IMR-90 (cell line): ENCODE data around the gene KIF15. TPM values are rescaled to one million over a fixed set of nuclear protein-coding genes. Genes with fewer than 3 reads are reported as not detected.

Experiments
- ATAC-seq: fragments of 200-7000 bp; cut with Tn5 transposase; 2 replicates; pipeline ENCODE4 v1.9.1; 2020; ENCODE audit warnings: low read depth, mild to moderate bottlenecking, moderate library complexity
- BruUV-seq: library from RNA; stranded (reverse); fragments of 400-500 nt; replicated peaks from 2 replicates; lab custom pipeline; 2021; lab: Mats Ljungman, UMichigan
- CTCF ChIA-PET: fragments of 300-600 bp; formaldehyde crosslinking; extraction: SDS; loops from one replicate; lab custom pipeline; 2021; ENCODE audit warnings: antibody characterized with exemption; lab: Yijun Ruan, JAX
- POLR2A ChIA-PET: fragments of 300-600 bp; sonication (Branson Sonifier 250); formaldehyde crosslinking; loops from one replicate; lab custom pipeline; 2022; ENCODE audit warnings: antibody characterized with exemption; ENCODE audit not compliant: unreplicated experiment; lab: Charles Lee
- DNase-seq: peaks from one replicate; pipeline ENCODE4 v3.0.0; 2013
- H2AFZ ChIP-seq: replicated peaks from 2 replicates; pipeline ENCODE3; 2013; ENCODE audit warnings: low read length, mild to moderate bottlenecking; ENCODE audit not compliant: poor library complexity
- H2AK5ac ChIP-seq: 2 replicates; pipeline ENCODE4 v1.6.1; 2013; ENCODE audit warnings: low read depth, low read length, inconsistent platforms
- H2AK9ac ChIP-seq: replicated peaks from 2 replicates; pipeline ENCODE3; 2013; ENCODE audit warnings: mild to moderate bottlenecking, low read depth, low read length, moderate library complexity; ENCODE audit not compliant: poor library complexity
- H2BK120ac ChIP-seq: 2 replicates; pipeline ENCODE4 v1.6.1; 2013; ENCODE audit warnings: low read depth, low read length, inconsistent platforms
- H2BK15ac ChIP-seq: 3 replicates; pipeline ENCODE4 v1.6.1; 2013; ENCODE audit warnings: low read depth, low read length, inconsistent platforms
- H2BK20ac ChIP-seq: 2 replicates; pipeline ENCODE4 v1.6.1; 2013; ENCODE audit warnings: low read depth, mild to moderate bottlenecking, inconsistent platforms, low read length, moderate library complexity
- H2BK5ac ChIP-seq: 2 replicates; pipeline ENCODE4 v1.6.1; 2013; ENCODE audit warnings: mild to moderate bottlenecking, low read depth, low read length, inconsistent platforms; ENCODE audit not compliant: poor library complexity, severe bottlenecking
- H3K14ac ChIP-seq: replicated peaks from 2 replicates; pipeline ENCODE4 v1.6.1; 2013; ENCODE audit warnings: low read depth, low read length, inconsistent platforms
- H3K18ac ChIP-seq: 2 replicates; pipeline ENCODE4 v1.6.1; 2013; ENCODE audit warnings: low read depth, low read length, control low read depth
- H3K23ac ChIP-seq: 2 replicates; pipeline ENCODE4 v1.6.1; 2013; ENCODE audit warnings: low read depth, low read length, inconsistent platforms
- H3K27ac ChIP-seq: 2 replicates; pipeline ENCODE4 v1.5.1; 2013; ENCODE audit warnings: mild to moderate bottlenecking, control low read depth, low read length; ENCODE audit not compliant: insufficient read depth
- H3K27me3 ChIP-seq: 2 replicates; pipeline ENCODE4 v1.6.1; 2013; ENCODE audit warnings: low read length; ENCODE audit not compliant: control insufficient read depth, insufficient read depth
- H3K36me3 ChIP-seq: 2 replicates; pipeline ENCODE4 v1.6.1; 2013; ENCODE audit warnings: low read length, mixed read lengths; ENCODE audit not compliant: control insufficient read depth, insufficient read depth
- H3K4ac ChIP-seq: 2 replicates; pipeline ENCODE4 v1.6.1; 2013; ENCODE audit warnings: low read depth, low read length, inconsistent platforms
- H3K4me1 ChIP-seq: 2 replicates; pipeline ENCODE4 v1.6.1; 2013; ENCODE audit warnings: low read length, mixed read lengths; ENCODE audit not compliant: control insufficient read depth, insufficient read depth
- H3K4me2 ChIP-seq: 2 replicates; pipeline ENCODE4 v1.6.1; 2013; ENCODE audit warnings: low read depth, mild to moderate bottlenecking, control low read depth, low read length, moderate library complexity
- H3K4me3 ChIP-seq: 2 replicates; pipeline ENCODE4 v1.5.1; 2013; ENCODE audit warnings: low read depth, mild to moderate bottlenecking, control low read depth, low read length, moderate library complexity; ENCODE audit not compliant: insufficient read depth
- H3K56ac ChIP-seq: 2 replicates; pipeline ENCODE4 v1.6.1; 2013; ENCODE audit warnings: low read length, inconsistent platforms; ENCODE audit not compliant: insufficient read depth; ENCODE audit errors: extremely low read depth
- H3K79me1 ChIP-seq, 2 experiments: 2 replicates each; pipeline ENCODE4 v1.6.1; 2013; ENCODE audit warnings: low read length in 2 of 2, inconsistent platforms in 1 of 2, low read depth in 1 of 2
- H3K9ac ChIP-seq: 2 replicates; pipeline ENCODE4 v1.6.1; 2013; ENCODE audit warnings: low read depth, low read length, control low read depth
- H3K9me1 ChIP-seq: 2 replicates; pipeline ENCODE4 v1.6.1; 2013; ENCODE audit warnings: low read length, inconsistent platforms; ENCODE audit not compliant: insufficient read depth
- H3K9me3 ChIP-seq: 2 replicates; pipeline ENCODE4 v1.6.1; 2013; ENCODE audit warnings: low read length; ENCODE audit not compliant: control insufficient read depth, insufficient read depth
- H4K20me1 ChIP-seq: 2 replicates; pipeline ENCODE4 v1.6.1; 2013; ENCODE audit warnings: low read length, inconsistent platforms; ENCODE audit not compliant: insufficient read depth
- H4K5ac ChIP-seq: 2 replicates; pipeline ENCODE4 v1.6.1; 2013; ENCODE audit warnings: mild to moderate bottlenecking, low read depth, low read length, control low read depth
- H4K8ac ChIP-seq, 2 experiments: 2 replicates each; pipeline ENCODE4 v1.6.1; 2013; ENCODE audit warnings: low read depth in 2 of 2, low read length in 2 of 2, control low read depth in 1 of 2, inconsistent platforms in 1 of 2
- H4K91ac ChIP-seq: 2 replicates; pipeline ENCODE4 v1.6.1; 2013; ENCODE audit warnings: low read depth, low read length, inconsistent platforms; ENCODE audit not compliant: insufficient read depth
- BHLHE40 ChIP-seq: fragments of 150-350 bp; IDR thresholded peaks from 2 replicates; pipeline ENCODE4 v1.6.1; 2016; ENCODE audit warnings: mild to moderate bottlenecking, low read depth, low read length
- CEBPB ChIP-seq: IDR thresholded peaks from 2 replicates; pipeline ENCODE4 v1.6.1; 2012; ENCODE audit warnings: low read depth, low read length, improper control_type of control experiment
- CTCF ChIP-seq: conservative IDR thresholded peaks from 2 replicates; pipeline ENCODE4 v1.5.1; 2012; ENCODE audit warnings: mild to moderate bottlenecking, low read depth, low read length, improper control_type of control experiment
- MAFK ChIP-seq: IDR thresholded peaks from 2 replicates; pipeline ENCODE4 v1.6.1; 2012; ENCODE audit warnings: low read depth, low read length, improper control_type of control experiment
- MAZ ChIP-seq: IDR thresholded peaks from 2 replicates; pipeline ENCODE4 v1.6.1; 2012; ENCODE audit warnings: low read depth, mild to moderate bottlenecking, low read length, improper control_type of control experiment, moderate library complexity, borderline replicate concordance
- MXI1 ChIP-seq: IDR thresholded peaks from 2 replicates; pipeline ENCODE4 v1.6.1; 2012; ENCODE audit warnings: low read depth, mild to moderate bottlenecking, low read length, moderate library complexity, borderline replicate concordance
- POLR2A ChIP-seq: IDR thresholded peaks from 2 replicates; pipeline ENCODE4 v1.6.1; 2012; ENCODE audit warnings: mild to moderate bottlenecking, low read depth, low read length
- RAD21 ChIP-seq: IDR thresholded peaks from 2 replicates; pipeline ENCODE4 v1.6.1; 2012; ENCODE audit warnings: low read length, improper control_type of control experiment
- RCOR1 ChIP-seq: IDR thresholded peaks from 2 replicates; pipeline ENCODE4 v1.6.1; 2012; ENCODE audit warnings: mild to moderate bottlenecking, low read length, improper control_type of control experiment; ENCODE audit not compliant: insufficient replicate concordance
- RFX5 ChIP-seq: IDR thresholded peaks from 2 replicates; pipeline ENCODE4 v1.8.0; 2012; ENCODE audit warnings: low read depth, mild to moderate bottlenecking, low read length, moderate library complexity
- SMC3 ChIP-seq: fragments of 150-350 bp; IDR thresholded peaks from 2 replicates; pipeline ENCODE4 v1.6.1; 2016; ENCODE audit warnings: low read depth, mild to moderate bottlenecking, antibody characterized with exemption, low read length, moderate library complexity
- WGBS, 2 experiments: methylation state at CpG; one replicate each; pipeline versions ENCODE4 v1.1.5 to v1.1.7; 2013; ENCODE audit warnings: missing lambda C conversion rate in 2 of 2; ENCODE audit not compliant: insufficient read length in 1 of 2; ENCODE audit errors: extremely low coverage in 2 of 2; 5-methylcytosine and 5-hydroxymethylcytosine counted together
- dilution Hi-C: fragments of 300-500 bp; cut with HindIII; formaldehyde crosslinking; loops from one replicate; pipeline ENCODE4 v1.14.3; 2018; ENCODE audit warnings: low sequenced_read_pairs; ENCODE audit not compliant: unreplicated experiment
- in situ Hi-C: fragments of 300-500 bp; cut with MboI; formaldehyde crosslinking; loops from 3 replicates; pipeline ENCODE4 v1.14.3; 2019; ENCODE audit warnings: low sequenced_read_pairs, inconsistent platforms, mixed read lengths
- intact Hi-C: fragments of 100-400 bp; cut with micrococcal nuclease; formaldehyde crosslinking; loops from 2 replicates; pipeline ENCODE4 v1.10.0; 2022
- polyA plus RNA-seq, 3 experiments: library from polyadenylated mRNA; depleted of rRNA; stranded (reverse); fragments of >200 nt; gene quantifications; 2 replicates each; pipeline ENCODE4 v1.2.3, GENCODE V29; 2012; ENCODE audit warnings: low replicate concordance in 1 of 3
- total RNA-seq: library from RNA; depleted of rRNA; stranded (reverse); fragments of >200 nt; gene quantifications from 2 replicates; pipeline ENCODE4 v1.2.3, GENCODE V29; 2012
- TF ChIP-seq, protein P1 (sequence below): fragments of 150-350 bp; IDR thresholded peaks from 2 replicates; pipeline ENCODE4 v1.6.1; 2016; ENCODE audit warnings: low read depth, mild to moderate bottlenecking, low read length, moderate library complexity, borderline replicate concordance

KIF15 gene
- total and polyA plus RNA-seq, 2 of the 4 experiments (the other 2 are of a cell fraction): 3.7 to 8.4 TPM

DNA sequence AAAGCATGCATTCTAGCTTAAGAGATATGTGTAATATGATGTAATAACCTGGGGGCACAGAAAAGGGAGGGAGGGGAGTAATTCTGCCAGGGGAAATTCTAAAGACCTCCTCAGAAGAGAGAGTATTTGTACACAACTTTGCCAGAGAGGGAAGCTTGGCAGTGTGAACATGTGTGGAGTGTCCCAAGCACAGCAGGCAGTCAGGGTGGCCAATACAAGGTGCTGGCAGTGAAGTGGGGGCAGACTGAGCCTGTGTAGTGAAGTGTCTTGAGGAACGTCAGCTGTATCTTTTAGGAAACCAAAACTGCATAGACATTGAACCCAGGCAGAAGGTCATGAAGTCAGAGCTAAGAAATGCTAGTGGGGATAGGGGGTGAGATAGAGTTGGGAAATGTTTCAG, 70.4 kb downstream of the KIF15 start:
- Histone ChIP-seq H4K20me1 (no peaks in the 10 kb centered on the region), H3K18ac (no peak overlapping the region), H4K5ac (no peak overlapping the region), H3K27me3 (no peaks in the 10 kb centered on the region), H3K56ac (no peak overlapping the region), H2BK15ac (no peak overlapping the region), H2BK5ac (no peak overlapping the region), H3K14ac (no peak overlapping the region), H3K23ac (no peak overlapping the region), H2AK5ac (no peak overlapping the region), H3K9me1 (no peaks in the 10 kb centered on the region), H3K79me1 (no peaks in the 10 kb centered on the region), H3K9ac (no peak overlapping the region), H3K4me1 (no peaks in the 10 kb centered on the region), H3K4me3 (no peak overlapping the region), H3K36me3 (peaks cover 6% of the 10 kb centered on the region), H4K91ac (no peak overlapping the region), H2BK120ac (no peak overlapping the region), H3K4ac (no peak overlapping the region), H4K8ac (no peak overlapping the region), H3K4me2 (no peak overlapping the region), H2AFZ (no peak overlapping the region), H2BK20ac (no peak overlapping the region), H2AK9ac (no peak overlapping the region), H3K9me3 (peaks cover 2% of the 10 kb centered on the region; the same call in 1 of the 2 replicates), H3K27ac (no peak overlapping the region)
- BruUV-seq: no TSS peak
- in situ Hi-C loops (no loop called here), intact Hi-C loops (no loop called here), dilution Hi-C loops (no loop called here)
- TF ChIP-seq POLR2A (no peak), MAFK (no peak), BHLHE40 (no peak), CEBPB (no peak), RFX5 (no peak), MAZ (no peak), RAD21 (no peak), CTCF (no peak), MXI1 (no peak), SMC3 (no peak), RCOR1 (no peak)
- TF ChIP-seq, protein P1, sequence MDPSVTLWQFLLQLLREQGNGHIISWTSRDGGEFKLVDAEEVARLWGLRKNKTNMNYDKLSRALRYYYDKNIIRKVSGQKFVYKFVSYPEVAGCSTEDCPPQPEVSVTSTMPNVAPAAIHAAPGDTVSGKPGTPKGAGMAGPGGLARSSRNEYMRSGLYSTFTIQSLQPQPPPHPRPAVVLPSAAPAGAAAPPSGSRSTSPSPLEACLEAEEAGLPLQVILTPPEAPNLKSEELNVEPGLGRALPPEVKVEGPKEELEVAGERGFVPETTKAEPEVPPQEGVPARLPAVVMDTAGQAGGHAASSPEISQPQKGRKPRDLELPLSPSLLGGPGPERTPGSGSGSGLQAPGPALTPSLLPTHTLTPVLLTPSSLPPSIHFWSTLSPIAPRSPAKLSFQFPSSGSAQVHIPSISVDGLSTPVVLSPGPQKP: no peak
- CTCF ChIA-PET: no interaction called here
- 100% methylated on average over 1 of the region's 1 CpG; no CpG with 5 or more reads in 1 of the 2 experiments for WGBS, 2 experiments
- no peak for DNase-seq
- ATAC-seq: no peak
- POLR2A ChIA-PET: no interaction called here
